A549 (cell line): Measurements from ENCODE around the gene RAMACL.

Experiments used
- BCL3 ChIP-seq: fragments of >200 bp; sonication (Bioruptor Twin); formaldehyde crosslinking; IDR thresholded peaks from 3 replicates; pipeline ENCODE4 v1.6.1; 2016
- BHLHE40 ChIP-seq: IDR thresholded peaks from 2 replicates; pipeline ENCODE4 v1.6.1; 2012; ENCODE audit warnings: low read depth, low read length, inconsistent platforms
- CEBPB ChIP-seq, 2 experiments: fragments of >200 bp in 1 of 2; sonication (Bioruptor Twin) in 1 of 2; formaldehyde crosslinking in 1 of 2; IDR thresholded peaks; 2 replicates each; pipeline ENCODE4 v1.6.1; 2012 to 2016
- EP300 ChIP-seq, 2 experiments: fragments of >200 bp; sonication (Bioruptor Twin); formaldehyde crosslinking; IDR thresholded peaks; 2 replicates in 1 of 2; 3 replicates in 1 of 2; pipeline ENCODE4 v1.6.1; 2016 to 2017
- FOSL2 ChIP-seq, 2 experiments: fragments of 450-650 bp in 1 of 2; fragments of >200 bp in 1 of 2; sonication (Bioruptor Twin) in 1 of 2; formaldehyde crosslinking; IDR thresholded peaks; 2 replicates each; pipeline versions ENCODE4 v1.5.0 to v1.6.1; 2016 to 2020; ENCODE audit warnings: mild to moderate bottlenecking in 1 of 2, moderate library complexity in 1 of 2
- GATA3 ChIP-seq: IDR thresholded peaks from 2 replicates; pipeline ENCODE4 v1.6.1; 2012; ENCODE audit warnings: borderline replicate concordance
- MAZ ChIP-seq: fragments of 150-350 bp; IDR thresholded peaks from 2 replicates; pipeline ENCODE4 v1.6.1; 2014; ENCODE audit warnings: antibody characterized with exemption, low read depth, low read length, borderline replicate concordance
- POLR2A ChIP-seq: IDR thresholded peaks from 2 replicates; pipeline ENCODE4 v1.6.1; 2012; ENCODE audit warnings: mild to moderate bottlenecking, low read length
- TF ChIP-seq, protein P1 (sequence below): fragments of >200 bp; sonication (Bioruptor Twin); formaldehyde crosslinking; IDR thresholded peaks from 3 replicates; pipeline ENCODE4 v1.5.1; 2016
- TF ChIP-seq, protein P2 (sequence below): IDR thresholded peaks from 2 replicates; pipeline ENCODE4 v1.6.1; 2012; ENCODE audit warnings: low read depth, borderline replicate concordance

GRCh38 chr6:166589786-166590574, 3.5 kb upstream of the RAMACL start:
- TF ChIP-seq BHLHE40 (no peak), FOSL2 (IDR thresholded peaks at IDR 0.05) (no peak), FOSL2 (CRISPR knock-in tag; IDR thresholded peaks at IDR 0.05) (no peak), BCL3 (no peak), CEBPB (IDR thresholded peaks at IDR 0.05) (no peak), EP300 (IDR thresholded peaks at IDR 0.05) (no peak), POLR2A (no peak), MAZ (no peak), GATA3 (no peak)
- TF ChIP-seq, protein P1, sequence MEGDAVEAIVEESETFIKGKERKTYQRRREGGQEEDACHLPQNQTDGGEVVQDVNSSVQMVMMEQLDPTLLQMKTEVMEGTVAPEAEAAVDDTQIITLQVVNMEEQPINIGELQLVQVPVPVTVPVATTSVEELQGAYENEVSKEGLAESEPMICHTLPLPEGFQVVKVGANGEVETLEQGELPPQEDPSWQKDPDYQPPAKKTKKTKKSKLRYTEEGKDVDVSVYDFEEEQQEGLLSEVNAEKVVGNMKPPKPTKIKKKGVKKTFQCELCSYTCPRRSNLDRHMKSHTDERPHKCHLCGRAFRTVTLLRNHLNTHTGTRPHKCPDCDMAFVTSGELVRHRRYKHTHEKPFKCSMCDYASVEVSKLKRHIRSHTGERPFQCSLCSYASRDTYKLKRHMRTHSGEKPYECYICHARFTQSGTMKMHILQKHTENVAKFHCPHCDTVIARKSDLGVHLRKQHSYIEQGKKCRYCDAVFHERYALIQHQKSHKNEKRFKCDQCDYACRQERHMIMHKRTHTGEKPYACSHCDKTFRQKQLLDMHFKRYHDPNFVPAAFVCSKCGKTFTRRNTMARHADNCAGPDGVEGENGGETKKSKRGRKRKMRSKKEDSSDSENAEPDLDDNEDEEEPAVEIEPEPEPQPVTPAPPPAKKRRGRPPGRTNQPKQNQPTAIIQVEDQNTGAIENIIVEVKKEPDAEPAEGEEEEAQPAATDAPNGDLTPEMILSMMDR: no peak
- TF ChIP-seq, protein P2, sequence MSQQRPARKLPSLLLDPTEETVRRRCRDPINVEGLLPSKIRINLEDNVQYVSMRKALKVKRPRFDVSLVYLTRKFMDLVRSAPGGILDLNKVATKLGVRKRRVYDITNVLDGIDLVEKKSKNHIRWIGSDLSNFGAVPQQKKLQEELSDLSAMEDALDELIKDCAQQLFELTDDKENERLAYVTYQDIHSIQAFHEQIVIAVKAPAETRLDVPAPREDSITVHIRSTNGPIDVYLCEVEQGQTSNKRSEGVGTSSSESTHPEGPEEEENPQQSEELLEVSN: no peak
